Panc1 (cell line): Measurements from ENCODE around the gene DDX49. TPM values are rescaled to one million over a fixed set of nuclear protein-coding genes. Genes with fewer than 3 reads are reported as not detected.

Experiments used
- ATAC-seq: fragments of 200-7000 bp; cut with Tn5 transposase; 2 replicates; pipeline ENCODE4 v1.9.1; 2020; ENCODE audit warnings: mild to moderate bottlenecking, moderate library complexity
- BruUV-seq: library from RNA; stranded (reverse); fragments of 400-500 nt; replicated peaks from 2 replicates; lab custom pipeline; 2021; lab: Mats Ljungman, UMichigan
- CTCF ChIA-PET: fragments of 300-600 bp; sonication (Branson Sonifier 250); formaldehyde crosslinking; loops from one replicate; lab custom pipeline; 2022; ENCODE audit warnings: antibody characterized with exemption; lab: Charles Lee
- POLR2A ChIA-PET: fragments of 300-600 bp; sonication (Branson Sonifier 250); formaldehyde crosslinking; loops from one replicate; lab custom pipeline; 2022; ENCODE audit warnings: antibody characterized with exemption; lab: Charles Lee
- DNase-seq: peaks from one replicate; pipeline ENCODE4 v3.0.0-alpha.2; 2010; ENCODE audit warnings: low read depth, low spot score
- H3K27ac ChIP-seq: 2 replicates; pipeline ENCODE4 v1.5.1; 2011; ENCODE audit warnings: mild to moderate bottlenecking, low read length, inconsistent platforms
- H3K27me3 ChIP-seq: fragments of 200-500 bp; sonication (Bioruptor generic); 2 replicates; pipeline ENCODE4 v1.6.0; 2014; ENCODE audit warnings: low read length, inconsistent platforms; ENCODE audit not compliant: control insufficient read depth, insufficient read depth
- H3K36me3 ChIP-seq: fragments of 200-500 bp; sonication (Bioruptor generic); 2 replicates; pipeline ENCODE4 v1.5.1; 2014; ENCODE audit warnings: inconsistent platforms, mild to moderate bottlenecking, low read length, moderate library complexity; ENCODE audit not compliant: control insufficient read depth, insufficient read depth
- H3K4me1 ChIP-seq: 2 replicates; pipeline ENCODE4 v1.5.1; 2011; ENCODE audit warnings: inconsistent platforms, mild to moderate bottlenecking, low read length, moderate library complexity; ENCODE audit not compliant: control insufficient read depth, insufficient read depth
- H3K4me3 ChIP-seq, 2 experiments: 2 replicates each; pipeline ENCODE4 v1.5.1; 2011 to 2012; ENCODE audit warnings: low read depth in 2 of 2, low read length in 2 of 2, mild to moderate bottlenecking in 2 of 2, inconsistent platforms in 1 of 2, moderate library complexity in 1 of 2
- H3K9me3 ChIP-seq: fragments of 200-500 bp; sonication (Bioruptor generic); 2 replicates; pipeline ENCODE4 v1.5.1; 2014; ENCODE audit warnings: low read depth, mild to moderate bottlenecking, inconsistent platforms, low read length, moderate library complexity; ENCODE audit not compliant: control insufficient read depth, insufficient read depth
- POLR2AphosphoS5 ChIP-seq: IDR thresholded peaks from 2 replicates; pipeline ENCODE4 v1.6.1; 2012; ENCODE audit warnings: mild to moderate bottlenecking, low read depth, low read length, moderate library complexity
- SIN3A ChIP-seq: IDR thresholded peaks from 2 replicates; pipeline ENCODE4 v1.6.1; 2012; ENCODE audit warnings: low read depth, mild to moderate bottlenecking, low read length, moderate library complexity, borderline replicate concordance; ENCODE audit not compliant: insufficient read depth
- TCF7L2 ChIP-seq: IDR thresholded peaks from 2 replicates; pipeline ENCODE4 v1.6.1; 2011; ENCODE audit warnings: mild to moderate bottlenecking, low read depth, low read length, inconsistent platforms
- in situ Hi-C: cut with HindIII; loops from 2 replicates; pipeline ENCODE4 v1.10.0; 2016; ENCODE audit warnings: low sequenced_read_pairs, low pct_unique_long_range_greater_than_20kb
- intact Hi-C: fragments of 100-400 bp; cut with micrococcal nuclease; formaldehyde crosslinking; loops from one replicate; pipeline ENCODE4 v1.10.0; 2022; ENCODE audit not compliant: unreplicated experiment
- total RNA-seq: library from RNA; stranded (reverse); gene quantifications from one replicate; pipeline ENCODE4 v1.2.1, GENCODE V29; 2021; ENCODE audit not compliant: unreplicated experiment
- TF ChIP-seq, protein P1 (sequence below), 2 experiments: IDR thresholded peaks; 2 replicates each; pipeline ENCODE4 v1.6.1; 2011 to 2012; ENCODE audit warnings: low read depth in 2 of 2, control low read depth in 1 of 2, low read length in 1 of 2, mild to moderate bottlenecking in 1 of 2, moderate library complexity in 1 of 2; ENCODE audit not compliant: insufficient read depth in 1 of 2
- TF ChIP-seq, protein P2 (sequence below): fragments of 450-650 bp; IDR thresholded peaks from 2 replicates; pipeline ENCODE4 v1.5.1; 2017; ENCODE audit warnings: mild to moderate bottlenecking

DDX49 gene
- total RNA-seq, 1 experiment from 2014 or later = 41.5 TPM

DNA sequence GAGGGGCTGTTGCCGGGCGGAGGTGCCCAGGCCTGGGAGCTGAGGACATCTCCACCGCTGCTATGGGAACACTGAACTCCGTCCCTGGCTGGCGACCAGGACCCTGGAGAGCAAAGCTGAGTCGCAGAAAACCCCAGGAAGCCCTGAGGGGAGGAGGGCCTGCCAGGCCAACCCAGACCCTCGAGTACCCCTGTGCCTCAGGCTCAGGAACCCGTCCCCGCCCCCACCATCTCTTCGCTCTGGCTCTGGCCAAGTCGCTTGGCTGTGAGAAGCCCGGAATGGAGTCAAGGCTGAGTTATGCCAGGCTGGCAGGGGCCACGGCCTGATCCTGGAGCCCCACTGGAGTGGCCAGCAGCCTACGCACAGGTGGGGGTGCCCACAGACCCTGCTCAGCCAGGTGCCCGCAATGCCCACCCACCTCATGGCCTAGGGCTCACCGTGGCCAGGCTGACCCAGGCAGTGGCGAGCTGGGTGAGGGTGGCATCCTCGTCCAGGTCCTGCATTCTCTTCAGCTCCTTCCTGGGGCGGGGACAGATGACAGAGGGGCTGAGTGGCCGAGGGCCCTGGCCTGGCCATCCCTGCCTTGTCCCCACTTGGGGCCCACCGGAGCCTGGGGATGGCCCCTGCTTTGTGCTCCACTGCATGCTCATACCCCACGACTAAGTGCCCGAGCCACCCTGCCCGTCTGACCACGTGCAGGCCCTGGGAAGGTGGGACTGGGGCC, 15.0 kb upstream of the DDX49 start:
- DNase-seq (no peak), ATAC-seq (no peak)
- intact Hi-C loops = no loop called here
- Histone ChIP-seq H3K9me3 (no peaks in the 10 kb centered on the region), H3K27me3 (no peaks in the 10 kb centered on the region), H3K4me1 (no peaks in the 10 kb centered on the region), H3K27ac (no peak overlapping the region), H3K4me3 (no peak overlapping the region), H3K36me3 (no peaks in the 10 kb centered on the region)
- CTCF ChIA-PET = no interaction called here
- in situ Hi-C loops = no loop called here
- TF ChIP-seq, protein P1, sequence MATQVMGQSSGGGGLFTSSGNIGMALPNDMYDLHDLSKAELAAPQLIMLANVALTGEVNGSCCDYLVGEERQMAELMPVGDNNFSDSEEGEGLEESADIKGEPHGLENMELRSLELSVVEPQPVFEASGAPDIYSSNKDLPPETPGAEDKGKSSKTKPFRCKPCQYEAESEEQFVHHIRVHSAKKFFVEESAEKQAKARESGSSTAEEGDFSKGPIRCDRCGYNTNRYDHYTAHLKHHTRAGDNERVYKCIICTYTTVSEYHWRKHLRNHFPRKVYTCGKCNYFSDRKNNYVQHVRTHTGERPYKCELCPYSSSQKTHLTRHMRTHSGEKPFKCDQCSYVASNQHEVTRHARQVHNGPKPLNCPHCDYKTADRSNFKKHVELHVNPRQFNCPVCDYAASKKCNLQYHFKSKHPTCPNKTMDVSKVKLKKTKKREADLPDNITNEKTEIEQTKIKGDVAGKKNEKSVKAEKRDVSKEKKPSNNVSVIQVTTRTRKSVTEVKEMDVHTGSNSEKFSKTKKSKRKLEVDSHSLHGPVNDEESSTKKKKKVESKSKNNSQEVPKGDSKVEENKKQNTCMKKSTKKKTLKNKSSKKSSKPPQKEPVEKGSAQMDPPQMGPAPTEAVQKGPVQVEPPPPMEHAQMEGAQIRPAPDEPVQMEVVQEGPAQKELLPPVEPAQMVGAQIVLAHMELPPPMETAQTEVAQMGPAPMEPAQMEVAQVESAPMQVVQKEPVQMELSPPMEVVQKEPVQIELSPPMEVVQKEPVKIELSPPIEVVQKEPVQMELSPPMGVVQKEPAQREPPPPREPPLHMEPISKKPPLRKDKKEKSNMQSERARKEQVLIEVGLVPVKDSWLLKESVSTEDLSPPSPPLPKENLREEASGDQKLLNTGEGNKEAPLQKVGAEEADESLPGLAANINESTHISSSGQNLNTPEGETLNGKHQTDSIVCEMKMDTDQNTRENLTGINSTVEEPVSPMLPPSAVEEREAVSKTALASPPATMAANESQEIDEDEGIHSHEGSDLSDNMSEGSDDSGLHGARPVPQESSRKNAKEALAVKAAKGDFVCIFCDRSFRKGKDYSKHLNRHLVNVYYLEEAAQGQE (IDR thresholded peaks at IDR 0.05; ENCODE audit: insufficient read depth in 1 of 2, low read depth in 2 of 2, low read length in 1 of 2) = no peak
- TF ChIP-seq SIN3A (no peak), POLR2AphosphoS5 (no peak), TCF7L2 (no peak)
- TF ChIP-seq, protein P2, sequence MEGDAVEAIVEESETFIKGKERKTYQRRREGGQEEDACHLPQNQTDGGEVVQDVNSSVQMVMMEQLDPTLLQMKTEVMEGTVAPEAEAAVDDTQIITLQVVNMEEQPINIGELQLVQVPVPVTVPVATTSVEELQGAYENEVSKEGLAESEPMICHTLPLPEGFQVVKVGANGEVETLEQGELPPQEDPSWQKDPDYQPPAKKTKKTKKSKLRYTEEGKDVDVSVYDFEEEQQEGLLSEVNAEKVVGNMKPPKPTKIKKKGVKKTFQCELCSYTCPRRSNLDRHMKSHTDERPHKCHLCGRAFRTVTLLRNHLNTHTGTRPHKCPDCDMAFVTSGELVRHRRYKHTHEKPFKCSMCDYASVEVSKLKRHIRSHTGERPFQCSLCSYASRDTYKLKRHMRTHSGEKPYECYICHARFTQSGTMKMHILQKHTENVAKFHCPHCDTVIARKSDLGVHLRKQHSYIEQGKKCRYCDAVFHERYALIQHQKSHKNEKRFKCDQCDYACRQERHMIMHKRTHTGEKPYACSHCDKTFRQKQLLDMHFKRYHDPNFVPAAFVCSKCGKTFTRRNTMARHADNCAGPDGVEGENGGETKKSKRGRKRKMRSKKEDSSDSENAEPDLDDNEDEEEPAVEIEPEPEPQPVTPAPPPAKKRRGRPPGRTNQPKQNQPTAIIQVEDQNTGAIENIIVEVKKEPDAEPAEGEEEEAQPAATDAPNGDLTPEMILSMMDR = no peak
- no TSS peak for BruUV-seq
- POLR2A ChIA-PET = no interaction called here

DNA sequence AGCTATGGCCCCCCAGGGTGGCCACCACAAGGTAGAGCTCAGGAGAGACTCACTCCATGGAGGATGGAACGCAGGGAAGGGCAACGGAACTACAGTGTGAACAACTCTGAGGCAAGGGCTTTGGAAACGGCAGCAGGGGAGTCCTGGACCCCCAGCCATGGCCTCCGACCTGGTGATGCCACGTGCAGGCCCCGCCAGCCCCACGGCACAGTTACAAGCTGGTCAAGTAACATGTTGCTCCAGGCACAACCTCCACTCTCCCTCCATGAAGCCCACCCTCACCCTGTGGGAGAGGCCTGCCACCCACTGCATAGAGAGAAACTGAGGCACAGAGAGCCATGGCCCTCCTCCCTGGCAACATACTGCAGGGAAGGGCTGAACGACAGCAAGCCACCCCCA, 14.5 kb upstream of the DDX49 start:
- Histone ChIP-seq H3K36me3 (no peaks in the 10 kb centered on the region), H3K27me3 (no peaks in the 10 kb centered on the region), H3K4me3 (no peak overlapping the region), H3K4me1 (no peaks in the 10 kb centered on the region), H3K27ac (no peak overlapping the region), H3K9me3 (no peaks in the 10 kb centered on the region)
- ATAC-seq (no peak), DNase-seq (no peak)
- POLR2A ChIA-PET = no interaction called here
- TF ChIP-seq, protein P2 = no peak
- TF ChIP-seq, protein P1 (IDR thresholded peaks at IDR 0.05; ENCODE audit: insufficient read depth in 1 of 2, low read depth in 2 of 2, low read length in 1 of 2) = no peak
- no peak for TF ChIP-seq TCF7L2
- no peak for TF ChIP-seq SIN3A
- TF ChIP-seq POLR2AphosphoS5 = no peak
- CTCF ChIA-PET = no interaction called here
- in situ Hi-C loops = no loop called here
- intact Hi-C loops = no loop called here
- BruUV-seq = no TSS peak
